Muscle layer of duodenum (tissue), 2 donors: ENCODE measurements around the gene PLEKHA6.

Experiments used
- H3K27ac ChIP-seq: one replicate; pipeline ENCODE4 v1.7.0; 2013; ENCODE audit warnings: mild to moderate bottlenecking, low read length
- H3K27me3 ChIP-seq: one replicate; pipeline ENCODE4 v1.7.0; 2013; ENCODE audit warnings: low read depth, mild to moderate bottlenecking, control low read depth, low read length
- H3K36me3 ChIP-seq, 2 donors: one replicate each; pipeline ENCODE4 v1.7.0; 2013; ENCODE audit warnings: low read length in 2 of 2, control low read depth in 1 of 2, mild to moderate bottlenecking in 1 of 2; ENCODE audit not compliant: insufficient read depth in 2 of 2, control insufficient read depth in 1 of 2
- H3K4me1 ChIP-seq, 2 donors: one replicate each; pipeline ENCODE4 v1.7.0; 2013; ENCODE audit warnings: low read length in 2 of 2, mild to moderate bottlenecking in 2 of 2, control low read depth in 1 of 2, moderate library complexity in 1 of 2; ENCODE audit not compliant: insufficient read depth in 2 of 2, control insufficient read depth in 1 of 2
- H3K4me3 ChIP-seq, 2 donors: one replicate each; pipeline ENCODE4 v1.7.0; 2013; ENCODE audit warnings: low read length in 2 of 2, low read depth in 1 of 2, mild to moderate bottlenecking in 1 of 2
- H3K9me3 ChIP-seq, 2 donors: one replicate each; pipeline ENCODE4 v1.7.0; 2013; ENCODE audit warnings: low read length in 2 of 2, control low read depth in 1 of 2, mild to moderate bottlenecking in 1 of 2; ENCODE audit not compliant: control insufficient read depth in 1 of 2
- donor health status: healthy.

The PLEKHA6 gene

GRCh38 chr1:204359474-204360255, at the start of gene PLEKHA6:
Gene PLEKHA6 (minus strand): TSS chr1:204359929. CDS start chr1:204273727, 86,202 bp downstream.
- Histone ChIP-seq H3K4me3 (peak within 1 kb of the TSS in 1 of 2 donors; percentile 20), H3K27ac (no peak within 1 kb of the TSS), H3K4me1 (peaks cover 0 to 16% of the 10 kb centered on the region in 2 donors), H3K27me3 (no peaks in the 10 kb centered on the region), H3K9me3 (no peaks in the 10 kb centered on the region), H3K36me3 (no peaks in the 10 kb centered on the region)

GRCh38 chr1:204409123-204409522, 49.4 kb upstream of the PLEKHA6 start:
- Histone ChIP-seq H3K4me1 (peaks cover 0 to 26% of the 10 kb centered on the region in 2 donors), H3K27me3 (no peaks in the 10 kb centered on the region), H3K27ac (peak overlapping the region; percentile 99), H3K9me3 (no peaks in the 10 kb centered on the region), H3K36me3 (peaks cover 14 to 22% of the 10 kb centered on the region in 2 donors), H3K4me3 (peak overlapping the region; percentile 79 to 94)

GRCh38 chr1:204408602-204409001, 48.9 kb upstream of the PLEKHA6 start:
- peaks cover 0 to 26% of the 10 kb centered on the region in 2 donors for H3K4me1 ChIP-seq
- peak overlapping the region; percentile 79 to 94 for H3K4me3 ChIP-seq

GRCh38 chr1:204408074-204408507, 48.4 kb upstream of the PLEKHA6 start:
- H3K4me1 ChIP-seq: peaks cover 0 to 26% of the 10 kb centered on the region in 2 donors
- no peaks in the 10 kb centered on the region for H3K27me3 ChIP-seq
- peak overlapping the region; percentile 99 for H3K27ac ChIP-seq
- H3K9me3 ChIP-seq: no peaks in the 10 kb centered on the region
- peak overlapping the region; percentile 79 to 94 for H3K4me3 ChIP-seq
- H3K36me3 ChIP-seq: peaks cover 20 to 29% of the 10 kb centered on the region in 2 donors

More at GRCh38 chr1:204408602-204409001, 48.9 kb upstream of the PLEKHA6 start:
- no peaks in the 10 kb centered on the region for H3K9me3 ChIP-seq
- peak overlapping the region; percentile 99 for H3K27ac ChIP-seq
- peaks cover 18 to 27% of the 10 kb centered on the region in 2 donors for H3K36me3 ChIP-seq
- no peaks in the 10 kb centered on the region for H3K27me3 ChIP-seq

GRCh38 chr1:204407295-204407971, 47.7 kb upstream of the PLEKHA6 start:
- H3K27me3 ChIP-seq: no peaks in the 10 kb centered on the region
- peaks cover 0 to 26% of the 10 kb centered on the region in 2 donors for H3K4me1 ChIP-seq
- H3K4me3 ChIP-seq: peak overlapping the region; percentile 79 to 94
- peaks cover 20 to 31% of the 10 kb centered on the region in 2 donors for H3K36me3 ChIP-seq
- H3K9me3 ChIP-seq: no peaks in the 10 kb centered on the region
- peak overlapping the region; percentile 99 for H3K27ac ChIP-seq

GRCh38 chr1:204406621-204407020, 46.9 kb upstream of the PLEKHA6 start:
- Histone ChIP-seq H3K36me3 (peaks cover 27 to 33% of the 10 kb centered on the region in 2 donors), H3K27ac (no peak overlapping the region)

GRCh38 chr1:204405988-204406387, 46.3 kb upstream of the PLEKHA6 start:
- no peaks in the 10 kb centered on the region for H3K27me3 ChIP-seq
- peaks cover 0 to 26% of the 10 kb centered on the region in 2 donors for H3K4me1 ChIP-seq
- peaks cover 27% of the 10 kb centered on the region in 2 donors for H3K36me3 ChIP-seq
- no peak overlapping the region for H3K27ac ChIP-seq
- H3K9me3 ChIP-seq: no peaks in the 10 kb centered on the region
- peak overlapping the region; percentile 18 to 79 for H3K4me3 ChIP-seq

More at GRCh38 chr1:204406621-204407020, 46.9 kb upstream of the PLEKHA6 start:
- Histone ChIP-seq H3K27me3 (no peaks in the 10 kb centered on the region), H3K4me3 (peak overlapping the region; percentile 79 to 94), H3K4me1 (peaks cover 0 to 26% of the 10 kb centered on the region in 2 donors), H3K9me3 (no peaks in the 10 kb centered on the region)

GRCh38 chr1:204404629-204405028, 44.9 kb upstream of the PLEKHA6 start:
- Histone ChIP-seq H3K4me1 (peaks cover 0 to 26% of the 10 kb centered on the region in 2 donors), H3K4me3 (no peak overlapping the region), H3K27me3 (no peaks in the 10 kb centered on the region), H3K27ac (no peak overlapping the region), H3K9me3 (no peaks in the 10 kb centered on the region), H3K36me3 (peaks cover 27 to 32% of the 10 kb centered on the region in 2 donors)

- Histone ChIP-seq H3K36me3 (peaks cover 27 to 37% of the 10 kb centered on the region in 2 donors), H3K27me3 (no peaks in the 10 kb centered on the region), H3K4me3 (no peak overlapping the region), H3K9me3 (no peaks in the 10 kb centered on the region), H3K27ac (no peak overlapping the region), H3K4me1 (peaks cover 0 to 26% of the 10 kb centered on the region in 2 donors)
These were observed 42.7 kb upstream of the PLEKHA6 start for GRCh38 chr1:204402391-204402790.

GRCh38 chr1:204401730-204402129, 42.0 kb upstream of the PLEKHA6 start:
- H3K27me3 ChIP-seq: no peaks in the 10 kb centered on the region
- H3K4me3 ChIP-seq: no peak overlapping the region
- H3K27ac ChIP-seq: no peak overlapping the region
- peaks cover 27 to 37% of the 10 kb centered on the region in 2 donors for H3K36me3 ChIP-seq
- H3K4me1 ChIP-seq: peaks cover 0 to 23% of the 10 kb centered on the region in 2 donors
- H3K9me3 ChIP-seq: no peaks in the 10 kb centered on the region

- Histone ChIP-seq H3K27ac (no peak overlapping the region), H3K4me1 (peaks cover 0 to 16% of the 10 kb centered on the region in 2 donors), H3K27me3 (no peaks in the 10 kb centered on the region), H3K4me3 (no peak overlapping the region), H3K9me3 (no peaks in the 10 kb centered on the region), H3K36me3 (peaks cover 27 to 37% of the 10 kb centered on the region in 2 donors)
These were observed 41.3 kb upstream of the PLEKHA6 start for GRCh38 chr1:204400882-204401510.
